ENCODE results near the gene VPS13C. TPM values are rescaled to one million over a fixed set of nuclear protein-coding genes. Genes with fewer than 3 reads are reported as not detected.

VPS13C gene
- polyA plus RNA-seq, 1 experiment: 6.0 TPM

DNA sequence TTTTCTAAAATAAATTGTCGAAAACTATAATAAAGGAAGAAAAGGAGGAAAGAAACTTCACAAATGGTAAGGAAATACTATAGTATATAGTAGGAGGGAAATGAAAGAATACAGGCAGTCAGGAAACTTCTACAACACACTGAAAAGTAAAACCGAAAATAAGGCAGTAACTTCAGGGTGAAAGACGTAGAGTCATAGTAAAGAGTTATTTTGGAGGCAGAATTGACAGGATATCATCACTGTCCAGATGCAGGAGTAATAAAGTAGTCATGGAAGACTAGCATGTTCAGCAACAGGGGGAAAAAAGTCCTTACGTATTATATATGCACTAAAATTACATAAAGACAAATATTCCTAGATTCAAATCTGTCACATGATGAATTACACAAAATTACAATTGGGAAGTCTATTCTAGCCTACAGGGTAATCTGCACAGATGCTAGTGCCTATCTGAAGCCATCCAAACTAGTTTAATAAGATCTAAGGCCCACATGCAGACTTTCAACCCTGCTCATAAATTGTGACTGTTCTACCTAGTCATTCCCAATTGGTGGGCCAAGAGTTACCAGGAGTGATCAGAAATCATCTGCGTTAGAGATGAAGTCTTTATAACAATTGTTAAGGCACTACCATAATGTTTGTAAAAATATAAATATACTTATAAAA, 14.0 kb downstream of the VPS13C start:
- Histone ChIP-seq H3K4me3 (ENCODE audit: low read depth, low read length) (no peak overlapping the region), H3K36me3 (ENCODE audit: control insufficient read depth, insufficient read depth, low read length) (no peaks in the 10 kb centered on the region), H3K27me3 (ENCODE audit: control insufficient read depth, insufficient read depth, low read length) (no peaks in the 10 kb centered on the region)
- POLR2A ChIA-PET: no interaction called here
- TF ChIP-seq, protein P1, sequence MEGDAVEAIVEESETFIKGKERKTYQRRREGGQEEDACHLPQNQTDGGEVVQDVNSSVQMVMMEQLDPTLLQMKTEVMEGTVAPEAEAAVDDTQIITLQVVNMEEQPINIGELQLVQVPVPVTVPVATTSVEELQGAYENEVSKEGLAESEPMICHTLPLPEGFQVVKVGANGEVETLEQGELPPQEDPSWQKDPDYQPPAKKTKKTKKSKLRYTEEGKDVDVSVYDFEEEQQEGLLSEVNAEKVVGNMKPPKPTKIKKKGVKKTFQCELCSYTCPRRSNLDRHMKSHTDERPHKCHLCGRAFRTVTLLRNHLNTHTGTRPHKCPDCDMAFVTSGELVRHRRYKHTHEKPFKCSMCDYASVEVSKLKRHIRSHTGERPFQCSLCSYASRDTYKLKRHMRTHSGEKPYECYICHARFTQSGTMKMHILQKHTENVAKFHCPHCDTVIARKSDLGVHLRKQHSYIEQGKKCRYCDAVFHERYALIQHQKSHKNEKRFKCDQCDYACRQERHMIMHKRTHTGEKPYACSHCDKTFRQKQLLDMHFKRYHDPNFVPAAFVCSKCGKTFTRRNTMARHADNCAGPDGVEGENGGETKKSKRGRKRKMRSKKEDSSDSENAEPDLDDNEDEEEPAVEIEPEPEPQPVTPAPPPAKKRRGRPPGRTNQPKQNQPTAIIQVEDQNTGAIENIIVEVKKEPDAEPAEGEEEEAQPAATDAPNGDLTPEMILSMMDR (IDR thresholded peaks at IDR 0.05; ENCODE audit: insufficient read depth, low read depth, low read length): no peak
- no peak for DNase-seq (ENCODE audit: low read depth)
- CTCF ChIA-PET: no interaction called here

DNA sequence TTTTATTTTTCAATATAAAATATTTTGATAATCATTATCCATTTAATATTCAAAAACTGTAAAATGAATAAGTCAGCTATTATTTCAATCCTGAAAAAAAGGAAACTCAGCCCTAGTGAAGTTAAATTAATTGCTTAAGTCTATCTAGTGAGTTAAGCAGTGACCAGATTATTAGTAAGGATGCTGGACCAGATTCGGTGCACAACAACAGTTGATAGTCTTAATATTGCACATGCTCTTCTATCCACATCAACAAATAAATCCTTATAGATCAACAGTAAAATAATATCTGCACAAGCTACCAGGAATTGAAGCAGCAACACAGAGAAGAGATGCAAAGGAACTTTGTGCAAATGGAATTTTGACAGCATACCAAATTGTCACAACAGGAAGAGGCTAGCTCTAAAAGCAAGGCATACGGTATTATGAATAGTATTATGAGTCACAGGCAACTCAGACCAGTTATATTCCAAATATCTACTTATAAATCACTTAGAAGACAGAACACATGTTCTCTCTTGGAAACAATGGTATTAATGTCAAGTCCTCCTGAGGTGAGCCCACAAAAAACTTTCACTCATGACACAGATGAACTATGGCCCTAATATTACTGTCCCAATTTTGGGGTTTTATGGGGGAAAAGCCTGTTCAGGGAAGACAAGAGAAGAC, 24.9 kb downstream of the VPS13C start:
- Histone ChIP-seq H3K27me3 (ENCODE audit: control insufficient read depth, insufficient read depth, low read length) (no peaks in the 10 kb centered on the region), H3K36me3 (ENCODE audit: control insufficient read depth, insufficient read depth, low read length) (no peaks in the 10 kb centered on the region; the same call in 1 of the 2 replicates), H3K4me3 (ENCODE audit: low read depth, low read length) (no peak overlapping the region)
- peak; percentile 29 for DNase-seq (ENCODE audit: low read depth)
- TF ChIP-seq, protein P1 (IDR thresholded peaks at IDR 0.05; ENCODE audit: insufficient read depth, low read depth, low read length): no peak
- ChIA-PET CTCF (interaction anchor here (1.0 to 1.6 kb wide), 2 partner anchors 25 to 200 kb away, joined by 3 to 7 read pairs; partner anchors contain the start of gene VPS13C), POLR2A (no interaction called here)

GRCh38 chr15:62027916-62028315, 32.3 kb downstream of the VPS13C start:
- Histone ChIP-seq H3K27me3 (ENCODE audit: control insufficient read depth, insufficient read depth, low read length) (no peaks in the 10 kb centered on the region), H3K4me3 (ENCODE audit: low read depth, low read length) (no peak overlapping the region), H3K36me3 (ENCODE audit: control insufficient read depth, insufficient read depth, low read length) (no peaks in the 10 kb centered on the region; the same call in 1 of the 2 replicates)
- POLR2A ChIA-PET: no interaction called here
- DNase-seq (ENCODE audit: low read depth): no peak
- CTCF ChIA-PET: interaction anchor here (0.6 kb wide), 1 partner anchor 576 kb away, joined by 4 read pairs; no protein-coding TSS in a partner anchor
- TF ChIP-seq, protein P1 (IDR thresholded peaks at IDR 0.05; ENCODE audit: insufficient read depth, low read depth, low read length): no peak

DNA sequence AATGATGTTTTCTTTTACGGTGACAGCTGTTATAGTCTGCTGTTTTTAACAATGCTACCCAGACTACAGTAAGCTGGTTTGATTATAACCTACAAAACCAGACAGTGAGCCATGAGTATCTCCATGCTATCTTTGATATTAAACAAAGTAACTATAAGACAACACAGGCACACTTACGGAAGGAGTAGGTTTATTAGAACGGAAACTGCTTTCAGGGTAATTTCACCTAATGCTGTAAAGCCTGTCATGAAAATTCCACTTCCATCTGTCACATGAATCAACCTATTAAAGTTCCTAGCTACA, 33.0 kb downstream of the VPS13C start:
- Histone ChIP-seq H3K36me3 (ENCODE audit: control insufficient read depth, insufficient read depth, low read length) (no peaks in the 10 kb centered on the region), H3K4me3 (ENCODE audit: low read depth, low read length) (no peak overlapping the region), H3K27me3 (ENCODE audit: control insufficient read depth, insufficient read depth, low read length) (no peaks in the 10 kb centered on the region)
- TF ChIP-seq, protein P1 (IDR thresholded peaks at IDR 0.05; ENCODE audit: insufficient read depth, low read depth, low read length): no peak
- ChIA-PET CTCF (no interaction called here), POLR2A (no interaction called here)
- no peak for DNase-seq (ENCODE audit: low read depth)

GRCh38 chr15:62026487-62027262, 33.6 kb downstream of the VPS13C start:
- no peaks in the 10 kb centered on the region for H3K36me3 ChIP-seq (ENCODE audit: control insufficient read depth, insufficient read depth, low read length)
- ChIA-PET CTCF (interaction anchor here (0.6 kb wide), 1 partner anchor 66 kb away, joined by 3 read pairs; no protein-coding TSS in a partner anchor), POLR2A (no interaction called here)
- no peak for DNase-seq (ENCODE audit: low read depth)
- TF ChIP-seq, protein P1 (IDR thresholded peaks at IDR 0.05; ENCODE audit: insufficient read depth, low read depth, low read length): no peak
- no peaks in the 10 kb centered on the region for H3K27me3 ChIP-seq (ENCODE audit: control insufficient read depth, insufficient read depth, low read length)
- H3K4me3 ChIP-seq (ENCODE audit: low read depth, low read length): no peak overlapping the region

Data from BJ (cell line).